Activated T-cell treated with anti-CD3 and anti-CD28 coated beads, Interleukin-2, amount 50 U/mL, for 72 hours (primary cell): ENCODE data around the gene C5orf52. TPM values are rescaled to one million over a fixed set of nuclear protein-coding genes. Genes with fewer than 3 reads are reported as not detected.
"Not testable (repeated sequence)": the region's sequence is repeated elsewhere in the genome, so short reads cannot be mapped to it uniquely, and the experiment has no call there.

Source experiments
- ATAC-seq, 2 donors: fragments of 150-1000 bp; cut with Tn5 transposase; replicated peaks in 1 of 2; 2 replicates each; pipeline ENCODE4 v1.10.0; 2021; ENCODE audit warnings: moderate library complexity in 2 of 2, mild to moderate bottlenecking in 1 of 2
- DNase-seq, 2 donors: peaks; one replicate each; pipeline ENCODE4 v3.0.0; 2021 to 2022; ENCODE audit warnings: mixed read lengths in 1 of 2
- H3K27ac Mint-ChIP-seq: one replicate; pipeline ENCODE4 v1.8.0; 2022; ENCODE audit warnings: mild to moderate bottlenecking, moderate library complexity, mixed read lengths
- H3K27me3 Mint-ChIP-seq: one replicate; pipeline ENCODE4 v1.8.0; 2022; ENCODE audit warnings: low read depth, mixed read lengths
- H3K36me3 Mint-ChIP-seq, 2 donors: one replicate each; pipeline ENCODE4 v1.8.0; 2022; ENCODE audit warnings: mixed read lengths in 2 of 2, mild to moderate bottlenecking in 1 of 2; ENCODE audit not compliant: insufficient read depth in 2 of 2
- H3K4me1 Mint-ChIP-seq: one replicate; pipeline ENCODE4 v1.8.0; 2022; ENCODE audit warnings: low read depth, mixed read lengths
- H3K4me3 Mint-ChIP-seq, 2 donors: one replicate each; pipeline ENCODE4 v1.8.0; 2022; ENCODE audit warnings: mild to moderate bottlenecking in 2 of 2, mixed read lengths in 2 of 2, moderate library complexity in 2 of 2
- H3K9me3 Mint-ChIP-seq, 2 donors: one replicate each; pipeline ENCODE4 v1.8.0; 2022; ENCODE audit warnings: mixed read lengths in 2 of 2
- total RNA-seq, 2 donors: library from RNA; stranded (reverse); gene quantifications; one replicate each; pipeline ENCODE4 v1.2.3, GENCODE V29; 2022

The C5orf52 gene
- total RNA-seq, 2 donors from 2014 or later: not detected

DNA sequence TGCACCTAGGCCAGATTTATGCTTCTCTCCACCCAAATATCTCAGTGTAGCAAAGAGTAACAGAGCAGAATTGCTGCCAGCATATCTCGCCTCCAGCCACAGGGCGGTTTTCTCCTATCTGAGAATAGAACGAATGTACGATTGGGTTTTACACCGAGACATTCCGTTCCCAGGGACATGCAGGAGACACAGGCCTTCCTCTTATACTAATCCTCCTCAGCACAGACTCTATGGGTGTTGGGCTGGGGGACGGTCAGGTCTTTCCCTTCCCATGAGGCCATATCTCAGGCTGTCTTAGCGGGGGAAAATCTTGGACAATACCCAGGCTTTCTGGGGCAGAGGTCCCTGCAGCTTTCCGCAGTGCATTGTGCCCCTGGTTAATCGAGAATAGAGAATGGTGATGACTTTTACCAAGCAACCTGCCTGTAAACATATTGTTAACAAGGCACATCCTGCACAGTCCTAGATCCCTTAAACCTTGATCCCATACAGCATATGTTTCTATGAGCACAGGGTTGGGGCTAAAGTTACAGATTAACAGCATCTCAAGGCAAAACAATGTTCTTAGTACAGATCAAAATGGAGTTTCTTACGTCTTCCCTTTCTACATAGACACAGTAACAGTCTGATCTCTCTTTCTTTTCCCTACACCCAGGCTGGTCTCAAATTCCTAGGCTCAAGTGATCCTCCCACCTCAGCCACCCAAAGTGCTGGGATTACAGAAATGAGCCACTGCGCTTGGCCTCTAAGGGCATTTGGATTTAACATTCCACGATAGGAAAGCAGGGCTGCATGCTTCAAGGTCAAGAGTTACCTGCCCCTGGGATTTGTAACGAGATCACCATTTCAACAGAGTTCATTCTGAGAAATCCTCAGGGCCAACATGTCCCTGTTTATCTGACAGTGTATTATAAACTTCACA lies 15.2 kb downstream of the C5orf52 start:
- not testable (repeated sequence) for ATAC-seq, DNase-seq, H3K27ac Mint-ChIP-seq, H3K4me3 Mint-ChIP-seq, H3K9me3 Mint-ChIP-seq, H3K36me3 Mint-ChIP-seq, H3K4me1 Mint-ChIP-seq, H3K27me3 Mint-ChIP-seq

DNA sequence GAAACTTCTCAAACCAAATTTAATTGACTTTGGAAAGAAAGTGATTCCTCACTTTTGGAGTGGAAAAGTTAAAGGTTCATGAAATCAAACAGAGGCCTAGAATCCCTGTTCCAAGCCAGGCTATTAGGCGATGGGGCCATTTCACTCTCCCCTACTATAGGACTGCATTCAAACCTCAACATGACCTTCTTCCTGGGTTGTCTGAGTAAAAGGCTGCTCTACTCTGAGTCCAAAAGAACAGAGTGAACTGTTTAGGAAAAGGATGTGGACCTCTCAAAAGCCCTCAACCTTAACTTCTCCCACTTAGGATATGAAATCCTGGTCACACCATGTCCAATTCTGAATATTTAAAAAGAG lies 15.8 kb downstream of the C5orf52 start:
- DNase-seq (no peak), ATAC-seq (no peak)
- H3K4me1 Mint-ChIP-seq: no peaks in the 10 kb centered on the region
- H3K27ac Mint-ChIP-seq: no peak overlapping the region
- H3K27me3 Mint-ChIP-seq: no peaks in the 10 kb centered on the region
- peaks cover 0 to 4% of the 10 kb centered on the region in 2 donors for H3K36me3 Mint-ChIP-seq
- no peak overlapping the region for H3K4me3 Mint-ChIP-seq
- no peaks in the 10 kb centered on the region for H3K9me3 Mint-ChIP-seq

DNA sequence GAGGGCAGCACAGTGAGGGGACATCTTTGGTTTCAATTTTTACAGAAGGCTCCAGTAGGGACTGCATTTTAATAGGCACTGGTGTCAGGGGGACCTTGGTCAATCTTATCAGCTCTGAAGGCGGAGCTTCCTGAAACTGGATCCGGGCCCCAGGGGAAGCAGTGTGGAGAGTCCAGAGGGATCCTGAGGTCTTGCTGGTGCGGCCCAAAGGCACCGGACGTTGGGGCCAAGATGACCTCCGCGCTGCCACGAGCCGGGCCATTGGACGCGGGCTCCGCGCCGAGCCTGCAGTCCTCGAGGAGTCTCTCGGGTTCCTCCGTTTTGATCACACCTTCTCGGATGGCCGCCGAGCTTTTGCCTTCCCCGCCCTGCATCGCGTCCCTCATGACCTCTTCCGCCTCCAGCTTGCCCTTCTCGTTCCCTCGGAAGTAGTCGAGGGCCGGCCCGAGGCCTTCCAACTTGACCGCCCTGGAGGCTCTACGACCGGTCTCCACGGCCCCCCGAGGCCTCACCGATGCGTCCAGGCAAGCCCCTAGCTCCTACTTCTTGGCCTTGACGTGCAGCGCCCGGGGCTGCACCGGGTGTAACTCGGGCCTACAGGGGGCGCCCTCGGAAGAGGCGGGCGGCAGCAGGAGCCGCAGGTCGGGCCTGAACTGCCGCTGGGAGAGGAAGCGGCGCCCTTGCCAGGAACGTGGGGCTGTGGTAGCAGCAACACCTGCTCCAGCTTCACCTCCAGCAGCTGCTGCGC lies 18.8 kb downstream of the C5orf52 start:
- no peaks in the 10 kb centered on the region for H3K27me3 Mint-ChIP-seq
- H3K4me1 Mint-ChIP-seq: no peaks in the 10 kb centered on the region
- no peak overlapping the region for H3K4me3 Mint-ChIP-seq
- ATAC-seq (peak; percentile 35 to 46), DNase-seq (peak; percentile 27 to 35)
- no peaks in the 10 kb centered on the region for H3K9me3 Mint-ChIP-seq
- peaks cover 0 to 4% of the 10 kb centered on the region in 2 donors for H3K36me3 Mint-ChIP-seq
- H3K27ac Mint-ChIP-seq: no peak overlapping the region

DNA sequence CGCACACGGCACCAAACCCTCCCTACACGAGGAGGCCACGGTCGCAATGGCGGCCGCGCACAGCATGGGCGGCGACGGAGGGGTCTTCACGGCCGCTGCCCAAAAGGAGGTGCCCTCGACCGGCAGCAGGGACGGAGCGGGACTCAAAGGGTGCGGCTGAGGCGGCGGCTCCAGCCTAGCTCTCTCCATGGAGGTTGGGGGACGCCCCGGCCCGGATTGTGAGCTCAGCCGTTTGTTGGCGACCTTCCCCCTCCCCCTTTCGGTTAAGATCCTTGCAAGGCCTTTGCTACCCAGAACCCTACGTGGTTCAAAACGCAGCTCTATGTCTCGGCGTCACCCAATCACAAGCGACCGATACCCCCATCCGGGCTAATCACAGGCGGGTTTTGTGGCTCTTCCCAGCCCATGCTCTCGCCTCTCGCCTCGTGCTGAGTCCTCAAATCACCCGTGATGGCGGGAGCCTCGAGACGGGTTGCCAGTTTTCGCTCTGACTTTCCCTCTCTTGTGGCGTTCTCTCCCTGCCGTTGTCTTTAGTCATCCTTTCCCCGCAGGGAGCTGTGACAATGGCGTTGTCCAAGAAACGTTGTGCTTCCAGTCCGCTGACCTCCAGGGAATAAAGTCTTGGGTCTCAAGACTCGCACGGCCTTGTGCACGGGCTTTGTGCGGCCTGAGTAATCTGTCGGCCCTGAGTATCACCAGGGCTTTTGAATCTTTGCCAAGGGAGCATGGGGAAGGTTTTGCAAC lies 19.5 kb downstream of the C5orf52 start:
- H3K27ac Mint-ChIP-seq: no peak overlapping the region
- no peaks in the 10 kb centered on the region for H3K9me3 Mint-ChIP-seq
- ATAC-seq (no peak), DNase-seq (no peak)
- H3K4me3 Mint-ChIP-seq: no peak overlapping the region
- no peaks in the 10 kb centered on the region for H3K27me3 Mint-ChIP-seq
- H3K36me3 Mint-ChIP-seq: peaks cover 0 to 4% of the 10 kb centered on the region in 2 donors
- no peaks in the 10 kb centered on the region for H3K4me1 Mint-ChIP-seq

DNA sequence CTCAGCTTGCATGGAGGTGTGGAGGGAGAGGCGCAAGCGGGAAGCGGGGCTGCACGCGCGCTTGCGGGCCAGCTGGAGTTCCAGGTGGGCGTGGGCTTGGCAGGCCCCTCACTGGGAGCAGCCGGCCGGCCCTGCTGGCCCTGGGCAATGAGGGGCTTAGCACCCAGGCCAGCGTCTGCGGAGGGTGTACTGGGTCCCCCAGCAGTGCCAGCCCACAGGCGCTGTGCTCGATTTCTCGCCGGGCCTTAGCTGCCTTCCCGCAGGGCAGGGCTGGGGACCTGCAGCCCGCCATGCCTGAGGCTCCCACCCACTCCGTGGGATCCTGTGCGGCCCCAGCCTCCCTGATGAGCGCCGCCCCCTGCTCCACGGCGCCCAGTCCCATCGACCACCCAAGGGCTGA lies 22.5 kb downstream of the C5orf52 start:
- not testable (repeated sequence) for DNase-seq, H3K9me3 Mint-ChIP-seq, ATAC-seq, H3K27ac Mint-ChIP-seq, H3K4me3 Mint-ChIP-seq, H3K4me1 Mint-ChIP-seq, H3K27me3 Mint-ChIP-seq
- H3K36me3 Mint-ChIP-seq: peaks cover 3 to 11% of the 10 kb centered on the region in 2 donors

DNA sequence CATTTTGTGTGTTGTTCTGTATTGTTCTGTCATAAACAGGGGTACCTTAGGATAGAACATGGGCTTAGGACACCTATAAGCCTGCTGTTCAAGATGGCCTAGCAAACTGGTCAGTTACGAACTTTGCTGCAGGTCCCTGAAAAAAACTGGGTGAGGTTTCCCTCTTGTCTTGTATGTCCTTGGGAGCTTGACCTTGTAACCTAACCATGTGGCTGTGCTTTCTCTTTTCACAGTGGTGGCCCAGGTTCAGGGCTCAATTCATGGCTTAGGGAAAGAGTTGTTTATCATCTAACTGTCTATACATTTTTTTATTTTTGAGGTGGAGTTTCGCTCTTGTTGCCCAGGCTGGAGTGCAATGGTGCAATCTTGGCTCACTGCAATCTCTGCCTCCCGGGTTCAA lies 24.8 kb downstream of the C5orf52 start:
- H3K9me3 Mint-ChIP-seq, H3K4me3 Mint-ChIP-seq, H3K27me3 Mint-ChIP-seq, ATAC-seq, H3K4me1 Mint-ChIP-seq, H3K27ac Mint-ChIP-seq, DNase-seq: not testable (repeated sequence)
- peaks cover 5 to 18% of the 10 kb centered on the region in 2 donors for H3K36me3 Mint-ChIP-seq

DNA sequence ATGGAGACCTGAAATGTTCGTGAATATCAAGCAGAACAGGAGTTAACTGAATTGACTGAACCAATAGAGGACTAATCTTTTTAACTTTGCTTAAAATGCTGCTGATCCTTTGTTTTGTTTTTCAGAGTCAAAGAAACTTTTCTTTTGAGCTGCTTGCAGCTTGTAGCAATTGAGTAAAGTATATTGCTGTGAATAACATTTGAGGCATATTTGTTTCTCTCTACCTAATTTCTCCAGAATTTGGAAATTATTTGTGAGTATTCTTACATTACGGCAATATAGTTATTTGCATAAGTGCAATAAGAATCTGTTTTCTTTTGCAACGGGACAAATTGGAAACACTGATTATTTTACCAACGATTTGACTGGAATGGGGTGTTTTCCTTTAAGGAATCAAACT lies 27.3 kb downstream of the C5orf52 start:
- H3K4me1 Mint-ChIP-seq, H3K4me3 Mint-ChIP-seq, H3K27me3 Mint-ChIP-seq, DNase-seq, ATAC-seq, H3K27ac Mint-ChIP-seq, H3K9me3 Mint-ChIP-seq: not testable (repeated sequence)
- H3K36me3 Mint-ChIP-seq: peaks cover 5 to 14% of the 10 kb centered on the region in 2 donors

DNA sequence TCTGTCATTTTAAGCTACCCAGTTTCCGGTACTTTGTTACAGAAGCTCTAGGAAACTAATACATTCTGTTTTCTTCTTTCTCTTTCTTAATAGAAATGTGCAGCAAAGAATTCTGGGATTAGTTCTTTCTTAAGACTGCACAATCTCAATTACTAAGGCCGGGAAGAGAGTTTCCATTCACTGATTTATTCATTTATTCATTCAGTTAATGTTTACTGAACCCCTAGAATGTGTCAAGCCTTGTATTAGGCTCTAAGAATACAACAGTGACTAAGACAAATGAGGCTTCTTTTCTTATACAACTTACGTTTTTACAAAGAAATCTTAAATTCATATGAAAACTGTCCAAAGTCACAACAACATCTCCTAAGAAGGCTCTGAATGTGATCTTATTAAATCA lies 32.4 kb downstream of the C5orf52 start:
- ATAC-seq: no peak
- H3K4me3 Mint-ChIP-seq: no peak overlapping the region
- no peaks in the 10 kb centered on the region for H3K27me3 Mint-ChIP-seq
- no peak overlapping the region for H3K27ac Mint-ChIP-seq
- no peaks in the 10 kb centered on the region for H3K9me3 Mint-ChIP-seq
- H3K36me3 Mint-ChIP-seq: peaks cover 2 to 7% of the 10 kb centered on the region in 2 donors
- H3K4me1 Mint-ChIP-seq: no peaks in the 10 kb centered on the region
- no peak for DNase-seq

DNA sequence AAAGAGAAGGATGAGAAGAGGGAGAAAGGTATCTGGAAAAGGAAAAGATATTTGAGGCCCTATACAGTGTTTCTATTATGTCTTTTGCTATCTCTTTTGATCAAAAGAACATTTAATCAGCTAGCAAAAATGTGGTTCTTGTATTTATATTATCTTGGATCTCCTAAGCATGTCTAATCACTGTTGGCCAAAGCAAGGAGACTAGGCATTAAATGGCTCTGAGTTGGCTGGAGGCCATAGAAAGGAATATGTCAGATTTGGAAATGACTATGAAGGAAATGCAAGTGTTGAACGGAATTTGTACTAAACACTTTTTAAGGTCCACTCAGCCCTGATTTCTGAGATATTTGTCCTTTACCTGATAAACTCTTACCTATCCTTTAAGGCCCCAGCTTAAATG lies 37.5 kb downstream of the C5orf52 start:
- no peaks in the 10 kb centered on the region for H3K9me3 Mint-ChIP-seq

DNA sequence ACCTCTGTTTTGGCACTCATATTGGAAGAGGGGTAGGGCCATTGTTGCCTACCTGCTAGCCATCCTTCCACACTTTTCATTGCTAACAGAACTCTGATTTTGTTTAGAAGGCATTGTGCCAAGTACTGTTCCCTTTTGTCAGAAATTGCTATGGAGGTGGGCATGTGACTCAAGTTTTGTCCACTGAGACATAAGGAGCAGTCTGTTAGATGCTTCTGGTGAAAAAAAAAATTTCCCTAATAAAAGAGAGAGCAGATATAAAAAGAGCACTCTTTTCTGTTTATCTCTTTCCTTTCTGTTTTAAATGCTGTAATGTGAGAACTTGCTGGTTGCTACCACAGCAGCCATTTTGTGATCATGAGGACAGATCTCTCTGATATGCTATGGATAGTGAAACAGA lies 38.0 kb downstream of the C5orf52 start:
- H3K36me3 Mint-ChIP-seq: no peaks in the 10 kb centered on the region
- peaks cover 20% of the 10 kb centered on the region for H3K4me1 Mint-ChIP-seq
- H3K9me3 Mint-ChIP-seq: no peaks in the 10 kb centered on the region
- DNase-seq (no peak), ATAC-seq (no peak)
- peaks cover 15% of the 10 kb centered on the region for H3K27me3 Mint-ChIP-seq
- H3K27ac Mint-ChIP-seq: no peak overlapping the region
- no peak overlapping the region for H3K4me3 Mint-ChIP-seq

More for the DNA sequence above, 37.5 kb downstream of the C5orf52 start:
- H3K4me3 Mint-ChIP-seq: no peak overlapping the region
- H3K36me3 Mint-ChIP-seq: no peaks in the 10 kb centered on the region
- ATAC-seq (no peak), DNase-seq (no peak)
- peaks cover 17% of the 10 kb centered on the region for H3K4me1 Mint-ChIP-seq
- no peak overlapping the region for H3K27ac Mint-ChIP-seq
- peaks cover 15% of the 10 kb centered on the region for H3K27me3 Mint-ChIP-seq

DNA sequence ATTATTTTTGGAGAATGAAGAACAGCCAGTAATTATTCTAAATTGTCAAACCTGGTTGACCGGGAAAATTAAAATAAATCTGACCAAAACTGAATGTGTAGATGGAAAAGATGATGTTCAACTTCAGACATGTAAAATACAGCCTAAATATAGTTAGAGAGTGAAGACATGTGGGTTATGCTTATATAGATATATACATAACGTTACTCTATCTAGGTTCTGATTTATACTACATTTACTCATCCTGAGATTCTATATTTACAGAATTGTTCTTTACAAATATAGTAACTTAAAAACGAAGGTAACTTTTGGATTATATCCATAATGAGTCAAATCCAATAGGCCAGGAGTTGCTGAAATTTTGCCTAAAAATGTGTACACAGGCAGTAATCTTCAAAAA lies 39.1 kb downstream of the C5orf52 start:
- H3K36me3 Mint-ChIP-seq: no peaks in the 10 kb centered on the region
- H3K4me3 Mint-ChIP-seq: no peak overlapping the region
- no peak for DNase-seq
- ATAC-seq: peak in 1 of 2 donors; percentile 65
- H3K9me3 Mint-ChIP-seq: no peaks in the 10 kb centered on the region
- H3K27ac Mint-ChIP-seq: no peak overlapping the region
- H3K4me1 Mint-ChIP-seq: peaks cover 28% of the 10 kb centered on the region
- peaks cover 15% of the 10 kb centered on the region for H3K27me3 Mint-ChIP-seq

DNA sequence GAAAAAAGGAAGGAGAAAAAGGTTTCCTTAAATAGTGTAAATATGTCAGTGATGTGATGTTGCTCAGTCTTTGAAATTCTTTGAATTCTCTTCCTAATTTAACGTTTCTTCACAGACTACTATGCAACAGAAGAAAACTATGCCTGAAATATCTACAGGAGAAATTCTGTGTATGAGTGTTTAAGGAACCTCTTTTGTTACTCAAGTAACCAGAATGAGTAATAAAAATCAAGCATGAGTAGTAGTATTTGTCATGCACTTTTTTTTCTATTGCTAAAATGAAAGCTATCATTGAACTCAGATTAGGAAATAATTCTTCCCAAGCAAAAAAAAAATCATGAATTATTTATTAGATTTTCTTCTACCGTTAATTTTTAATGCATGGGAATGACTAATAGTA lies 39.5 kb downstream of the C5orf52 start:
- no peak for DNase-seq
- Mint-ChIP-seq H3K4me3 (no peak overlapping the region), H3K27me3 (peaks cover 15% of the 10 kb centered on the region), H3K4me1 (peaks cover 28% of the 10 kb centered on the region), H3K27ac (peak overlapping the region; percentile 65), H3K9me3 (no peaks in the 10 kb centered on the region), H3K36me3 (no peaks in the 10 kb centered on the region)
- ATAC-seq: peak; percentile 56 to 90
